T1000 (cell line): Measurements from ENCODE around the gene MTHFD2.
"Not testable (repeated sequence)": the region's sequence is repeated elsewhere in the genome, so short reads cannot be mapped to it uniquely, and the experiment has no call there.

Experiments used
- DNase-seq: peaks from one replicate; lab custom pipeline; 2025; ENCODE audit warnings: mixed read lengths; lab: John Stamatoyannopoulos, UW

MTHFD2 gene

GRCh38 chr2:74229865-74230264 lies 31.4 kb downstream of the MTHFD2 start:
- not testable (repeated sequence) for DNase-seq

GRCh38 chr2:74232426-74232825 lies 34.0 kb downstream of the MTHFD2 start:
- no peak for DNase-seq

DNA sequence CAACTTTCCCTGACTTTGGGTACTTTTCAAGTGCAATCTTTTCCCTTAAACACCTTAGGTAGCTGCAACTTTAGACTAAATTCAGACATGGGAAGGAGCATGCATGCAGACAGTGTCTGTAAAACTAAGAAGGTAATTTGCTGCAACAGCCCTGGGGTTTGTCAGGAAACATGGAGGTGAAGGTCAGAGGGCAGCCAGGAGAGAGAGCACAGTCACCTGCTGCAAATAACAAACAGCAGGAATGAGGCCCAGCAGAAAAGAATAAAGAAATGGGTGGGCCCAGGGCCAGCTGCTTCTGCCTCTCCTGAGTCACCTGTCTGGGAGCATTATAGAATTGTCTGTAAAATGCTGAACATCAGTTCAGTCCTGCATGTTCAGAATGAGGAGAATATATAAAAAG lies 35.2 kb downstream of the MTHFD2 start:
- no peak for DNase-seq

DNA sequence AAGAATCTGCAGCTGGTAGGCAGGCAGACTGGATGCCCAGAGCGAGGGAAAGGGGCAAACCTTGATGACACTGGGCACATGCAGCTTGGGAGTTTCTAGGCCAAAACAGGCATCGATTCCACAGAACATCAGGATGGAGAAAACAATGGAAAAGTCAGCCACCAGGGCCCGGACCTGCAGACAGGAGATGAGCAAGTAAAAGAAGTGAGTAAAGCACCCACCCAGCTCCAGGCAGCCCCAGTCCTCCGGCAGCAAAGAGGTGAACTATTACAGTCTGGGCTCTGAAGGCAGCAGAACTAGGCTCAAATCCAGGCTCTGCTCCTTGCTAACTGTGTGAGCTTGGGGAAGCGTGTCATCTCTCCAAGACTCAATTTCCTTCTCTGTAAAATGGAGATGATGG lies 36.6 kb downstream of the MTHFD2 start:
- DNase-seq = no peak

- no peak for DNase-seq
These were observed 40.5 kb downstream of the MTHFD2 start for GRCh38 chr2:74238879-74239278.

GRCh38 chr2:74239346-74239745 lies 40.9 kb downstream of the MTHFD2 start:
- no peak for DNase-seq

DNA sequence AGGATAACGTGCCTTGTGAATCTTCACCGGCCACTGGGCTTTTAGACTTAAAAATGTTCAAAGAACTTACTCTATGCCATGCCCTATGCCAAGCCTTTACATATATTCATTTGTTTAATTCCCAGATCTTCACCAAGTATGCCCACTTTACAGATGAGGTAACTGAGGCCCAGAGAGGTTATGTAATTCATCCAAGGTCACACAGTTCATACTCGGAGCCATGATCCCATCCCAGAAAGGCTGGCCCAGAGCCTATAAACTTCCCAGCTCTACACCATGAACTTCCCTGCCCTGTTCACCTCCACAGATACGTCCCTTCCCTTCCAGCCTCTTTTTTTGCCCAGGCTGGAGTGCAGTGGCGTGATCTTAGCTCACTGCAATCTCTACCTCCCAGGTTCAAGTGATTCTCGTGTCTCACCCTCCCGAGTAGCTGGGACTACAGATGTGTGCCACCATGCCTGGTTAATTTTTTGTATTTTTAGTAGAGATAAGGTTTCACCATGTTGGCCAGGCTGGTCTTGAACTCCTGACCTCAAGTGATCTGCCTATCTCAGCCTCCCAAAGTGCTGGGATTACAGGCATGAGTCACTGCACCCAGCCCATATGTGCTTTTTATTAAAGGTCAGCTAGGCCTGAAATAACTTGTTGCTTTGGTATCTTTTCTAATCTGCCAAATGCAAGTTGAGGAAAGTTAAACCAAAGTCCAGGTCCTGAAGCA lies 44.1 kb downstream of the MTHFD2 start:
- DNase-seq = no peak

GRCh38 chr2:74244286-74244685 lies 45.9 kb downstream of the MTHFD2 start:
- DNase-seq = no peak

DNA sequence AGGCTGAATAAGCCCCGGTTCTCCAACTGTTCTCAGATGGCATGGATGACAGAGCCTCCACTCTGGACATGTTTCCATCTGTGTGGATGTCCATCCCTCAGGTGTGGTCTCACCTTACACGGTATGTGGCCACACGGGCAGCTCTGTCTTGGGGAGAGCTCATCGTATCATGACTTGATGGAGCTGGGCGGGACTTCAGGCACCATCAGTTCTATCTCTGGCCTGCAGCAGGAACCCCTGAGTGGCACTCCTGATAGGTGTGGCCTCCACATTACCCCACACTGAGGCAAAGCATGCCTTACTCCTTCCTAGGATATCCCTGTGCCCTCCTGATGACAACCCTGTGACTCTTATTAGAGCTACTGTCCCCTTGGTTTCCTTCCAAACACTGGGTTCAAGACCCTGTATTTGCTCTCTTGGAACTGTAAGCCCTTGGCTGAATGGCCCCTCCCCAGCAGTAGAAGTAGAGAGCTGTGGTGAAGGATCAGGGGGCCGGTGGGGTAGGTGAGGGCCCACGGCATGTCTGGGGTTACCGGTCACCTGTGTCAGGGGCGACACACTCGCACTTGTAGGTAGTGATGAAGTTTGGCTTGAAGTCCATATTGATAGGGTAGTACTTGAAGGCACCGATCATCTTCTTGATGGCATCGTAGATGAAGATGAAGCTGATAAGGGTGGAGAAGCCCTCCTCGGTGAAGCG lies 48.2 kb downstream of the MTHFD2 start:
- no peak for DNase-seq

GRCh38 chr2:74249406-74250122 lies 51.1 kb downstream of the MTHFD2 start:
- DNase-seq = no peak

- DNase-seq = no peak
These were observed 51.8 kb downstream of the MTHFD2 start for GRCh38 chr2:74250189-74250631.

GRCh38 chr2:74252036-74252435 lies 53.6 kb downstream of the MTHFD2 start:
- no peak for DNase-seq

DNA sequence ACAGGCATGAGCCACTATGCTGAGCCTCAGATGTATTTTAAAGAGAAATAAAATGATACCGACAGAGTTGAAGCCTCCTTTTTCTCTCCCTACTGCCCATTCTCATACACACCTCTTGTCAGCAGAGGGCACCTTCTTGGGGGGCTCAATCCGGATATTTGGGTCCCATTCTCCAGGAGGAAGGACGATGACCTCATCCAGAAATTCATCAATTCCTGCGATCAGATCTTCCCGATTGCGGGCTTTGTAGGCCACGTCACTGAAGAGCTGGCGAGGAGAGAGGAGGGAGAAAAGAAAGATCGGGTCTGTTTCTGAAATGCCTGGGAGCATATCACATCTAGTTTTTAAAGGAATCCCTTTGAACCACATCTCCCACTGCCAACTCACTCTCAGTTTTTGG lies 54.4 kb downstream of the MTHFD2 start:
- DNase-seq = no peak

DNA sequence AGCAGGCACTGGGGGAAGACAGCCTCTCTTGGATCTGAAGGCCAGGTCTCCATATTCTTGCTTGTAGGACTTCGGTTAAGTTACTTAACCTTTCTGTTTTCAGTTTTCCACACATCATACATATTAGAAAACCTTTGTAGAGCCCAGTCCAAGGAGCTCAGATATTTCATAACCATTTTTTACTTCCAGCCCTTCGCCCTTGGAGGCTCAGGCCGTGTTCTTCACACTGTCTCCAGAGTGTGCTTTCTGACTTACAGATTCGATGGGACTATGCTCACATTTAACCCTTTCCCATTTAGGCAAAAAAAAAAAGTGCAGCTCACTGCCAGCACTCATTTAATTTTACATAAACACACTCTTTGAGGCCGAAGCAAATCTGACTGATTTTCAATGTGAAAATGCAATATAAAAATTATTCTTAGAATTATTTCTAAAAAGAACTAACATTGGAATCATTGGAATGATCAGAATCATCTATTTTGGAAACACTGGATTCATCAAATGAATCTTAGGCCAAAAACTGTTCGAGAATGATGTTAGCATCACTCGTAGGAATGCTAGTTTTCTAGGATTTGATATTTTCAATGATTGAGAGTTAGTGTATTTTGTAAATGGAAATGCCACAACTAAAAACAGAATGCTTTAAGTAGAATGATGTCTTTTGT lies 55.0 kb downstream of the MTHFD2 start:
- DNase-seq = no peak

DNA sequence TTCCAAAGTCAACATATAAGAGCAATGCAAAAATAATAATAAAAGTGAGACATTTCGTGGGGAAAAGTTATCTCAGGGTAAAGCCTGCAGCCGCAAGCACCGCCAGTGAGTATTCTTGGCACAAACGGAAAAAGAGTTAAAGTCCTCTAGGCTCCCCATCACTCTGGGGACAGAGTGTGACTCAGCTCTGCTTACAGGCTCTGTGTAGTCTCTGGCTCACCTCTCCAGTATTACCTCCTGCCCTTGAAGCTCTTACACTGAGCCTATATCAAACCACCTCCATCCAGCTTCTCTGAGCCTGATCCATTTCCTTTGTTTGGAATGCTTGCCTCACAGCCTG lies 55.5 kb downstream of the MTHFD2 start:
- no peak for DNase-seq

DNA sequence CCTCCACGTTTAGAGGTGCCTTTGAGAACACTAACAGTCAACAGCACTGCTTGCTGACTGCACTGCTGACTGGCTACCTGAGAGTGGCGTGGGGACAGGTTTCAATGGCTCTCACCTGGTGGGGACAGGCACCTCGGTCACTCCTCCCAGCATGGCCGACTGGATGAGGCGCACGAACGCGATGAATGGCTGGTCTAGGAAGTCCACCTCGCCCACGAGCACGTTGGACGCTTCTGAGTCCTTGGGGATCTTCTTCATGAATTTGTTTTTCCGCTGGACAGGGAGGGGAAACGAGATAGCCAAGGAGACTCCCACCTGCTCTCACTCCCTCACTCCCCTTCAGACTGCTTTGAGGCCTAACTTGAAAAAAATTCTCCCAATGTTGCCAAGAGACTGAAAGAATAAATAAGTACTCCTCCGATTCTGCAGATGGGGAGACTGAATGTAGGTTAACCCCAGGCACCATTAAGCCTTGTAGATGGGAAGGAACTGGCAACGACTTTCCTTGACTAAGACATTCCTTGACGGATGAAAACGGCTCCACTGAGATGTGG lies 57.3 kb downstream of the MTHFD2 start:
- DNase-seq = no peak

DNA sequence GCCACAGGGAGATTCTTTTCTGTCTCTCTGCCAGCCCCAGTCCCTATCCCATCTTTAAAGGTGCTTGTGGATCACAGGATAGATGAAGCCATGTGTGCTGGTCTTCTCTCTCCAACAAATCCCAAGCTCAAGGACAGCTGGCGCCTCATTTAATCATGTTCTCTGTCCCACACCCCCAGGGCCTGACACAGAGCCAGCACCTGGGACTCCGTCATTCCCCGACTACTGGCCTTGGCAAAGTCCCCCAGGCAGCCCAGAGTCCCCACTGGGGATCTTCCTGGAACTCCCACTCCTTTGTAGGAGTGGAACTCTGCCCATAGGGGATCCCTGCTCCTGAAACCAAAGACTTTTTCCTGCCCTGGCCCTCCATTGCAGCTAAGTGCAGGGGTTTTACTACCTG lies 60.8 kb downstream of the MTHFD2 start:
- no peak for DNase-seq

GRCh38 chr2:74259733-74260132 lies 61.3 kb downstream of the MTHFD2 start:
- no peak for DNase-seq

- DNase-seq = no peak
These were observed 62.1 kb downstream of the MTHFD2 start for GRCh38 chr2:74260495-74260894.

DNA sequence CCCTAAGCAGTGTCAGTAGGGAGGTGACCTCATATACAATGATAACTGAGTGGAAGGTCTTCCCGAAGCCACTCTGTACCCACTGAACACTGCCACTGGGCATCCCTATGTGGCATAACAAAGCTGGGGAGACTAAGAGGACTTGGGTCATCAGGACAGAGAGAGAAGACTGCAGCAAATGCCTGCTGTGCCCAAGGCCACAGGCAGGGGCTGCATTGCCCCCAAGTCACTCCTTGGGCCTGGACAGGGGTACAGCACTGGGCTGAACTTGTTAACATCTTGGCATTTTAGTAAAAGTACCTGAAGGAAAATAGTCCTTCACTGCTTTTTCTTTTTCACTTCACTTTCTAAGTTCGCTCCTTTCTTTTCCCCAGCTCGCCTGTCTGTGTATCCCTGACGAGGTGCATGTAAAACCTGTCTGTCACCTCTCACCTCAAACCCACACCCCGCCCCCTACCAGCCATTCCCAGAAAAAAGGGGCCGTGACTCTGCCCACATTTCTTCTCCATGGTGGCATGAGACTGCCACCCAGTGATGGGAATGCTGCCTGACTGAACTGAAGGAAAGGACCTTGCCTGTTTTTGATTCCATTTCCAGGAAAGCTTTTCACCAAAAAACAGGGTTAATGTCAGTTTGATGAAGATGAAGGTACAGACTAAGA lies 62.9 kb downstream of the MTHFD2 start:
- no peak for DNase-seq

DNA sequence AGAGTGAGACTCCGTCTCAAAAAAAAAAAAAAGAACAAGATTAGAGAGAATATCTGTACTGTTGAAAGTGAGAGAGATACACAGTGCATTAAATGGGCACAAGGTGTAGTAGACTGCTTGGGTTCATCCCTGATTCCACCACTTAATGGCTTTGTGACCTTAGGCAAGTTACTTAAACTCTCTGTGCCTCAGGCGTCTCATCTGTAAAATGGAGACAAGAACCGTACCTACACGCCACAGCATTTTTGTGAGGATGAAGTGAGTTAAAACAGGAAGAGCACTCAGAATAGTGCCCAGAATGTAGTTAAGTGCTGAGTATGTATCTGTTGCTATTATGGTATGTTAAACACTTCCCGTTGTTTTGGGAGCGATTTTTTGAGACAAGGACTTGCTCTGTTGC lies 64.3 kb downstream of the MTHFD2 start:
- DNase-seq = no peak

DNA sequence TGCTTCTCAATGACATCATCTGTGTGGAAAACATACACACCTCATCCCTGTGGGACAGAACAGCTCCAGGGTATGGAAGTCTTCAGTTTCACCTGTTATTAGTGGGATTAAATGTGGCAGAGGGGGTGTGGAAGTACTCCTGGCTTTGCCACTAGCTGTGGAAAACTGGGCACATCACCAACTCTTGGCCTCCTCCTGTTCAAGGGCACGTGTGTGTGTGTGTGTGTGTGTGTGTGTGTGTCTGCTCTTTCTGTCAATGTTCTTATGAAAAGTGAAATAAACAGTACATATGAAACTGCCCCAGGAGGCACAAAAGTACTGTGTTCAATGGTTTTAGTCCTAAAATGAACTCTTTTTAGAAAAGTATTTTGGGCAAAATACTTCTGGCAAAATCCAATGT lies 65.9 kb downstream of the MTHFD2 start:
- DNase-seq = no peak
